Mesendoderm (in vitro differentiated cells): ENCODE results near the gene KRT6A.

Experiments
- DNase-seq: peaks from one replicate; pipeline ENCODE4 v3.0.0; 2013
- H2AK5ac ChIP-seq: 2 replicates; pipeline ENCODE4 v1.6.1; 2013; ENCODE audit warnings: low read length, inconsistent platforms
- H2BK120ac ChIP-seq: 2 replicates; pipeline ENCODE4 v1.6.1; 2013; ENCODE audit warnings: low read depth, mild to moderate bottlenecking, low read length, moderate library complexity, mixed read lengths
- H2BK15ac ChIP-seq: replicated peaks from 2 replicates; pipeline ENCODE4 v1.6.1; 2013; ENCODE audit warnings: low read depth, mild to moderate bottlenecking, moderate library complexity
- H2BK5ac ChIP-seq: 2 replicates; pipeline ENCODE4 v1.6.1; 2013; ENCODE audit warnings: low read length, inconsistent platforms
- H3K18ac ChIP-seq: 2 replicates; pipeline ENCODE4 v1.6.1; 2013; ENCODE audit warnings: mild to moderate bottlenecking, low read length, mixed read lengths
- H3K23ac ChIP-seq: one replicate; pipeline ENCODE4 v1.6.1; 2013; ENCODE audit warnings: low read length
- H3K27ac ChIP-seq: 2 replicates; pipeline ENCODE4 v1.5.1; 2013; ENCODE audit warnings: low read depth, mild to moderate bottlenecking, inconsistent platforms, low read length, moderate library complexity
- H3K27me3 ChIP-seq: 2 replicates; pipeline ENCODE4 v1.6.1; 2013; ENCODE audit warnings: low read length, control low read depth, mild to moderate bottlenecking, inconsistent platforms; ENCODE audit not compliant: insufficient read depth, poor library complexity
- H3K36me3 ChIP-seq: 2 replicates; pipeline ENCODE4 v1.6.1; 2013; ENCODE audit warnings: low read length, inconsistent platforms; ENCODE audit not compliant: control insufficient read depth, insufficient read depth
- H3K4ac ChIP-seq: one replicate; pipeline ENCODE4 v1.6.1; 2013; ENCODE audit warnings: low read depth, mild to moderate bottlenecking, low read length, moderate library complexity
- H3K4me1 ChIP-seq: 2 replicates; pipeline ENCODE4 v1.6.1; 2013; ENCODE audit warnings: low read depth, low read length, inconsistent platforms; ENCODE audit not compliant: control insufficient read depth
- H3K4me2 ChIP-seq: 2 replicates; pipeline ENCODE4 v1.6.1; 2013; ENCODE audit warnings: low read length
- H3K4me3 ChIP-seq: 2 replicates; pipeline ENCODE4 v1.5.1; 2013; ENCODE audit warnings: mild to moderate bottlenecking, low read length
- H3K56ac ChIP-seq: one replicate; pipeline ENCODE4 v1.6.1; 2013; ENCODE audit warnings: low read length
- H3K79me1 ChIP-seq: 2 replicates; pipeline ENCODE4 v1.6.1; 2013; ENCODE audit warnings: low read length, inconsistent platforms
- H3K79me2 ChIP-seq: 2 replicates; pipeline ENCODE4 v1.6.1; 2013; ENCODE audit warnings: mild to moderate bottlenecking, low read length; ENCODE audit not compliant: control insufficient read depth, insufficient read depth
- H3K9ac ChIP-seq: 2 replicates; pipeline ENCODE4 v1.6.1; 2013; ENCODE audit warnings: low read length, inconsistent platforms
- H4K5ac ChIP-seq: one replicate; pipeline ENCODE4 v1.6.1; 2013; ENCODE audit warnings: low read length
- H4K8ac ChIP-seq: one replicate; pipeline ENCODE4 v1.6.1; 2013; ENCODE audit warnings: low read depth, mild to moderate bottlenecking, control low read depth, low read length, moderate library complexity
- WGBS: extraction: QIAGEN DNeasy Blood & Tissue Kit; methylation state at CpG from one replicate; pipeline ENCODE4 v1.1.7; 2013; ENCODE audit warnings: low lambda C conversion rate, missing lambda C conversion rate; ENCODE audit not compliant: insufficient coverage; ENCODE audit errors: extremely low coverage; 5-methylcytosine and 5-hydroxymethylcytosine counted together

KRT6A gene

DNA sequence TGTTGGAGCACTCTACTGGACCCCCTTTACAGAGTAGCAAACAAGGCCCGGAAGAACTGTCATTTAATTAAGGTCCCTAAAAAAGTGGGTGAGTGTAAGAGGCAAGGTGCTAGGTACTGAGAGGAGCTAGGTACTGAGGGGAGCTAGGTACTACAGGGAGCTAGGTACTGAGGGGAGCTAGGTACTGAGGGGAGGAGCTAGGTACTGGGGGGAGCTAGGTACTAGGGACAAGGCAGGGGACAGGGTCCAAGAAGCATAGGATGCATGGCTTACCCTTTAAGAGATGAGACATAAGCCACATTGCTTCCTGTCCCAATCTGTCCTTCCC is 22.2 kb upstream of the KRT6A start:
- Histone ChIP-seq H4K8ac (no peak overlapping the region), H3K18ac (no peak overlapping the region), H2BK5ac (no peak overlapping the region), H3K9ac (no peak overlapping the region), H2AK5ac (no peak overlapping the region), H2BK15ac (no peak overlapping the region), H3K23ac (no peak overlapping the region), H3K4me3 (no peak overlapping the region), H3K4me1 (no peaks in the 10 kb centered on the region), H3K4me2 (no peak overlapping the region), H3K56ac (no peak overlapping the region), H3K4ac (no peak overlapping the region), H3K27me3 (no peaks in the 10 kb centered on the region), H3K36me3 (no peaks in the 10 kb centered on the region), H3K79me2 (no peaks in the 10 kb centered on the region), H2BK120ac (no peak overlapping the region), H3K27ac (no peak overlapping the region), H3K79me1 (no peaks in the 10 kb centered on the region), H4K5ac (no peak overlapping the region)
- DNase-seq: no peak
- no CpG with 5 or more reads among the region's 1 CpG for WGBS

DNA sequence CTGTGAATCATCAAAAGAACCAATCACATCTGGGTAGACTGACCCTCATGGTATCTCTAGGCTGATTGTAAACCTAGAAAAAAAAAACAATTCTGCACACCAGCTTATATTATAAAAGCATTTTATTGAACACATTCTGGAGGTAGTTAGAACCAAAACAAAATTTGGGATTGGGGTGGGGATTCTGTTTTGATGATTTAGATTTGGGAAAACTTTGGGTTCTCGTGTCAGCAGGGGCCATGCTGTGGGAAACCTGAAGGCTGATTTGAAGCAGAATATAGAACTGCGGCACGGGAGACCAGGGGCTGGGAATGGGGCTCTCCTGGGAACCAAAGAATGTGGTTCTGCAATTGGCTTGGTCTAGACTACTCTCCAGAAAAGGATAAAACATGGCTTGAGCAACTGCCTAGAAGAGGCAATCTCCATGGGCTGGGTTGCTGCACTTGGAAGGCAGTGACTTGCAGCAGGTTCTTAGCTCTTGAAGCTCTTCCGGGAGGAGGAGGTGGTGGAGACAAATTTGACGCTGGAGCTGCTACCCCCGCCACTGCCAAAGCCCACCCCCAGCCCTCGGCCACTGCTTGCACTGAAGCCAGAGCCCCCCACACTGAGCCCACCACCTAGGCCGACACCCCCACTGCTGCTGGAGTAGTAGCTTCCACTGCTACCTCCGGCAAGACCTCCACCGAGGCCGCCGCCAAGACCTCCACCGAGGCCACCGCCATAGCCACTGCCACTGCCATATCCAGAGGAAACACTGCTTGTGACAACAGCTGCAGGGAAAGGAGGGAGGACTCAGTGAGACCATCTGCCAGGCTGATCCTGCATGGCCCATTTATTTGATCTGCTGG is 21.6 kb upstream of the KRT6A start:
- H4K5ac ChIP-seq: no peak overlapping the region
- no peak overlapping the region for H3K4ac ChIP-seq
- H4K8ac ChIP-seq: no peak overlapping the region
- no peaks in the 10 kb centered on the region for H3K27me3 ChIP-seq
- no peak overlapping the region for H3K18ac ChIP-seq
- H3K23ac ChIP-seq: no peak overlapping the region
- DNase-seq: no peak
- H3K4me1 ChIP-seq: no peaks in the 10 kb centered on the region
- no peak overlapping the region for H3K27ac ChIP-seq
- H3K56ac ChIP-seq: no peak overlapping the region
- H3K9ac ChIP-seq: no peak overlapping the region
- H3K4me2 ChIP-seq: no peak overlapping the region
- H2BK120ac ChIP-seq: no peak overlapping the region
- no peaks in the 10 kb centered on the region for H3K79me2 ChIP-seq
- H2BK5ac ChIP-seq: no peak overlapping the region
- H3K36me3 ChIP-seq: no peaks in the 10 kb centered on the region
- H2AK5ac ChIP-seq: no peak overlapping the region
- no CpG with 5 or more reads among the region's 14 CpGs for WGBS
- no peak overlapping the region for H2BK15ac ChIP-seq
- no peak overlapping the region for H3K4me3 ChIP-seq
- no peaks in the 10 kb centered on the region for H3K79me1 ChIP-seq

DNA sequence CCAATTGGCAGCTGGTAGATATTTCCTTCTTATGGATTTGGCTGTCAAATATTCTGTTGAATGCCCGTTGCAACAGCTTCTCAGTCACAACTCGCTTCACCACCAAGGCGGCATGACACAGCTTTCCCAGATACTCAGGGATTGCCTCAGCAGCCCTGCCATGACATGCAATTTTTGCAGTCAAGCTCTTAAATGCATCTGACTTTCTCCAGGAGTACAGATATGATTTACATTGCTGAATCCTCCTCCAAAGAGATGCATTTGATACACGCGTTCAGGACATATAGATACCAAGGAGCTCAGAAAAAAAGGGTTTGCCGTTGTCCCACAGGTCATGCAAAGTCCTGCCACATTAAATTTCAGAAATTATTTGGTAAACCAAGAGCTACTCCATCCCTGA is 20.7 kb upstream of the KRT6A start:
- Histone ChIP-seq H3K79me1 (no peaks in the 10 kb centered on the region), H2BK5ac (no peak overlapping the region), H3K56ac (no peak overlapping the region), H3K18ac (no peak overlapping the region), H4K5ac (no peak overlapping the region), H3K9ac (no peak overlapping the region), H3K4me3 (no peak overlapping the region), H2BK15ac (no peak overlapping the region), H3K27ac (no peak overlapping the region), H2AK5ac (no peak overlapping the region), H3K4me2 (no peak overlapping the region), H3K36me3 (no peaks in the 10 kb centered on the region), H4K8ac (no peak overlapping the region), H3K79me2 (no peaks in the 10 kb centered on the region), H3K4me1 (no peaks in the 10 kb centered on the region), H2BK120ac (no peak overlapping the region), H3K4ac (no peak overlapping the region), H3K23ac (no peak overlapping the region), H3K27me3 (no peaks in the 10 kb centered on the region)
- no CpG with 5 or more reads among the region's 6 CpGs for WGBS
- no peak for DNase-seq

DNA sequence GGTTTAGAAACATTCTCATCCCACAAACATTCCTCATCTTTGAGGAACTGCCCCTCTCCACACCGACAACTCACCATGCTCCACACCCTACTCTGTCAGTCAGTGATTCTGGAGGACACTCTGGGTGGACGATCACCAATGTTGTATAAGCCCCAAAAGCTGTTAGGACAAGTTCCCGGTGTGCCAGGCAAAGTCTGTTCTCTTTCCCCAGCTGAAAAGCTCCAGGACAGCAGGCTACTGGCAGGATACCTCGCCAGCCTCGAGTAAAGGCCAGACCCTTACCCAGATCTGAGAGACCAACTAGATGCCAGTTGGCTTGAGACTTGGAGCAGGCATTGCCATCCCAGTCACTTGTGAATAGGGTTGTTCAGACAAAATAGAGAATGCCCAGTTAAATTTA is 15.2 kb upstream of the KRT6A start:
- Histone ChIP-seq H3K4ac (no peak overlapping the region), H4K8ac (no peak overlapping the region), H4K5ac (no peak overlapping the region), H3K27ac (no peak overlapping the region), H3K18ac (no peak overlapping the region), H3K56ac (no peak overlapping the region), H3K4me3 (no peak overlapping the region), H2BK15ac (no peak overlapping the region), H2BK120ac (no peak overlapping the region), H2BK5ac (no peak overlapping the region), H3K9ac (no peak overlapping the region), H3K23ac (no peak overlapping the region), H3K4me2 (no peak overlapping the region), H3K36me3 (no peaks in the 10 kb centered on the region), H3K79me1 (no peaks in the 10 kb centered on the region), H3K27me3 (no peaks in the 10 kb centered on the region), H3K4me1 (no peaks in the 10 kb centered on the region), H2AK5ac (no peak overlapping the region), H3K79me2 (no peaks in the 10 kb centered on the region)
- no peak for DNase-seq
- WGBS: no CpG with 5 or more reads among the region's 5 CpGs

DNA sequence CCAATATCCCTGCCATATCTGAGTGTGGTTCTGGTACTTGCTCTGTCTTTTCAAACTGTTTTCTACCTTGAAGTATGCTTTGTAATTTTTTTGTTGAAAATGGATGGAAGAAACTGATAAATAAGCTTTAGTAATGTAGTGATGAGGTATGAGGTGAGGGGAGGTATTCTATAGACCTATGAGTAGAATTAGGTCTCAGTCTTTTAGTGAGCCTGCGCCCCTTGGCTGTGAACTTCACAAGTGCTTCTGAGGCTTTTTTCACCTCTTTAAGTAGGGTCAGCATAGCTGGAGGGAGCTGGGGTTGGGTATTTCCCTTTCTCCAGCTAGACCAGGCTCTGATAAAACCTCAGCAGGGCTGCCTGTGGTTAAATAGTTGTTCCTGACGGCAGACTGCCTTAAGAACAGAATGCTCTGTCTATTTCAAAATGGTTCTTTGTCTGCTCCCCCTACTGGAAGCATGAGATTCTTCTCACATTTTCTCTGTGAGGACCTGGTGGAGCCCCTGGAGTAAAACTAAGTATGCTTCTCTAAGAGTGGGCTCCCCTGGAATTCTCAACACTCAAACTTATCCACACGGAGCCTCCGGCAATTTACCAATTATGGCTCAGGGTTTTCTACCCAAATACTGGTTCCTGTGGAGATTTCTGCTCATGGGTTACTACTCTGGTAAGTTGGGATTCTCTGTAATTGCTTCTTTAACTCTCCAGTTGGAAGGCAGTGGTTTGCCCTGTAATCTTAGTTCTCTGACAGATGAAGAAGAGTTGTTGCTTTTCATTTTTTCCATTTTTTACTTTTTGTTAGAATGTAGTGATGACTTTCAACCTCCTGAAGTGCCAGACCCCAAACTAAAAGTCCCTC is 14.0 kb upstream of the KRT6A start:
- H3K56ac ChIP-seq: no peak overlapping the region
- H3K4me1 ChIP-seq: no peaks in the 10 kb centered on the region
- H3K36me3 ChIP-seq: no peaks in the 10 kb centered on the region
- no peak overlapping the region for H2BK5ac ChIP-seq
- H3K4me3 ChIP-seq: no peak overlapping the region
- DNase-seq: peak; percentile 95
- H2AK5ac ChIP-seq: no peak overlapping the region
- no peaks in the 10 kb centered on the region for H3K27me3 ChIP-seq
- no peak overlapping the region for H2BK120ac ChIP-seq
- H3K79me1 ChIP-seq: no peaks in the 10 kb centered on the region
- H3K4ac ChIP-seq: no peak overlapping the region
- no peak overlapping the region for H3K4me2 ChIP-seq
- no peak overlapping the region for H3K9ac ChIP-seq
- no peak overlapping the region for H3K23ac ChIP-seq
- peak overlapping the region; percentile 47 for H3K18ac ChIP-seq
- H4K5ac ChIP-seq: no peak overlapping the region
- no peak overlapping the region for H2BK15ac ChIP-seq
- no peak overlapping the region for H3K27ac ChIP-seq
- H3K79me2 ChIP-seq: no peaks in the 10 kb centered on the region
- no peak overlapping the region for H4K8ac ChIP-seq
- no CpG with 5 or more reads among the region's 4 CpGs for WGBS
